ENCODE measurements around the gene ADAMTS18. TPM values are rescaled to one million over a fixed set of nuclear protein-coding genes. Genes with fewer than 3 reads are reported as not detected.

Gene ADAMTS18
- total and polyA plus RNA-seq, 9 of the 15 experiments (the other 6 are each of a cell fraction or from before 2014, with no cell fraction given): not detected

- no peak overlapping the region for H3K4me3 ChIP-seq
- DNase-seq (ENCODE audit: extremely low read depth in 1 of 4, low spot score in 3 of 4) (no peak), ATAC-seq (no peak), FAIRE-seq (no peak)
- H3K79me2 ChIP-seq (ENCODE audit: control insufficient read depth, insufficient read depth, low read length): no peaks in the 10 kb centered on the region
- H3K9me3 ChIP-seq (replicated peaks; ENCODE audit: control insufficient read depth, insufficient read depth, low read depth, low read length): no peaks in the 10 kb centered on the region
- TF ChIP-seq ZNF655 (CRISPR knock-in tag; IDR thresholded peaks at IDR 0.05) (no peak), NFE2L1 (tag; IDR thresholded peaks at IDR 0.05; ENCODE audit: borderline replicate concordance, low read depth) (no peak), ATF6 (CRISPR knock-in tag; IDR thresholded peaks at IDR 0.05) (no peak), ARID2 (IDR thresholded peaks at IDR 0.05) (no peak), ZFX (CRISPR knock-in tag; IDR thresholded peaks at IDR 0.05) (no peak)
- POLR2A ChIA-PET: no interaction called here
- H3K36me3 ChIP-seq (ENCODE audit: control insufficient read depth, insufficient read depth, low read length): no peaks in the 10 kb centered on the region
- H3K4me2 ChIP-seq (ENCODE audit: insufficient read depth, low read length): no peak overlapping the region
- in situ Hi-C loops (cut with MboI): no loop called here
- no peak overlapping the region for H3K27ac ChIP-seq (ENCODE audit: extremely low read depth, low read depth, low read length)
- WGBS (ENCODE audit: insufficient coverage, low coverage, missing lambda C conversion rate): 0% methylated on average over 6 of the region's 6 CpGs
- no TSS peak for BruUV-seq (replicated peaks)
- no peaks in the 10 kb centered on the region for H3K4me1 ChIP-seq (replicated peaks in 1 of 2; ENCODE audit: control insufficient read depth in 2 of 2, insufficient read depth in 2 of 2, low read length in 2 of 2)
- H3K27me3 ChIP-seq (ENCODE audit: control insufficient read depth in 2 of 2, insufficient read depth in 2 of 2, low read length in 2 of 2): no peaks in the 10 kb centered on the region; a peak in 1 of 5 replicates
- CTCF ChIA-PET (ENCODE audit: low intra/inter-chr PET ratio): no interaction called here
- H2AFZ ChIP-seq (ENCODE audit: low read depth, low read length): no peak overlapping the region
- no peaks in the 10 kb centered on the region for H4K20me1 ChIP-seq (replicated peaks; ENCODE audit: control insufficient read depth, insufficient read depth, low read length)
- intact Hi-C loops (cut with micrococcal nuclease): no loop called here
- H3K9me1 ChIP-seq (ENCODE audit: control insufficient read depth, insufficient read depth, low read length): no peaks in the 10 kb centered on the region
- no peak overlapping the region for H3K9ac ChIP-seq (ENCODE audit: insufficient read depth in 1 of 2, low read depth in 2 of 2, low read length in 2 of 2)
Measured at GRCh38 chr16:77364770-77365169, 70.1 kb downstream of the ADAMTS18 start.
